Upper lobe of left lung (tissue), 6 donors: ENCODE measurements around the gene BACE2. TPM values are rescaled to one million over a fixed set of nuclear protein-coding genes. Genes with fewer than 3 reads are reported as not detected.

Experiments
- ATAC-seq, 2 donors: fragments of 200-7000 bp; cut with Tn5 transposase; one replicate each; pipeline ENCODE4 v1.9.1; 2022; ENCODE audit warnings: mild to moderate bottlenecking in 2 of 2, moderate library complexity in 2 of 2; ENCODE audit not compliant: low FRiP score in 2 of 2
- DNase-seq, 2 donors: peaks; one replicate each; pipeline ENCODE4 v3.0.0-alpha.2; 2019 to 2020
- H3K27ac ChIP-seq, 4 donors: fragments of 200-600 bp; sonication (generic); one replicate each; pipeline ENCODE4 v1.5.1; 2016 to 2019
- H3K27me3 ChIP-seq, 4 donors: fragments of 200-600 bp; sonication (generic); one replicate each; pipeline ENCODE4 v1.5.1; 2017 to 2019
- H3K36me3 ChIP-seq, 4 donors: fragments of 200-600 bp; sonication (generic); one replicate each; pipeline ENCODE4 v1.5.1; 2016 to 2019
- H3K4me1 ChIP-seq, 4 donors: fragments of 200-600 bp; sonication (generic); one replicate each; pipeline ENCODE4 v1.5.1; 2018 to 2019
- H3K4me3 ChIP-seq, 4 donors: fragments of 200-600 bp; sonication (generic); one replicate each; pipeline ENCODE4 v1.5.1; 2017 to 2019; ENCODE audit warnings: mild to moderate bottlenecking in 2 of 4, moderate library complexity in 1 of 4
- H3K9me3 ChIP-seq, 4 donors: fragments of 200-600 bp; sonication (generic); one replicate each; pipeline ENCODE4 v1.5.1; 2018 to 2019
- EP300 ChIP-seq, 4 donors: sonication (generic); formaldehyde crosslinking; IDR thresholded peaks; one replicate each; pipeline ENCODE4 v1.5.1; 2017; ENCODE audit warnings: antibody characterized with exemption in 4 of 4, control low read depth in 2 of 4
- POLR2A ChIP-seq, 4 donors: fragments of 450-650 bp; IDR thresholded peaks; one replicate each; pipeline ENCODE4 v1.5.1; 2016 to 2017; ENCODE audit warnings: antibody characterized with exemption in 4 of 4, mild to moderate bottlenecking in 2 of 4
- POLR2AphosphoS5 ChIP-seq, 2 donors: sonication (generic); formaldehyde crosslinking; IDR thresholded peaks; one replicate each; pipeline ENCODE4 v1.5.1; 2017; ENCODE audit warnings: antibody characterized with exemption in 2 of 2
- WGBS, 2 donors: methylation state at CpG; one replicate each; pipeline ENCODE4 v1.1.5; 2017 to 2018; 5-methylcytosine and 5-hydroxymethylcytosine counted together
- total RNA-seq, 6 donors: library from RNA; depleted of rRNA in 4 of 6; stranded (reverse); fragments of >200 nt in 4 of 6; gene quantifications; one replicate each; pipeline versions ENCODE4 v1.1.0 to v1.2.1, GENCODE V29; 2016 to 2021
- TF ChIP-seq, protein P1 (sequence below), 6 experiments: fragments of 450-650 bp in 4 of 6; fragments of 200-600 bp in 2 of 6; sonication (generic) in 2 of 6; IDR thresholded peaks; one replicate each; pipeline ENCODE4 v1.5.1; 2016 to 2019; ENCODE audit warnings: antibody characterized with exemption in 6 of 6
- donor health status: DM: no; HTN: no; CAD: no; lungs with moderate emphysema.
- donor health status: DM: no; HTN: yes; CAD: no; lungs with severe emphysema.

The BACE2 gene
- total RNA-seq, 6 donors from 2014 or later, result 15.1 to 43.0 (median 26.3) TPM

DNA sequence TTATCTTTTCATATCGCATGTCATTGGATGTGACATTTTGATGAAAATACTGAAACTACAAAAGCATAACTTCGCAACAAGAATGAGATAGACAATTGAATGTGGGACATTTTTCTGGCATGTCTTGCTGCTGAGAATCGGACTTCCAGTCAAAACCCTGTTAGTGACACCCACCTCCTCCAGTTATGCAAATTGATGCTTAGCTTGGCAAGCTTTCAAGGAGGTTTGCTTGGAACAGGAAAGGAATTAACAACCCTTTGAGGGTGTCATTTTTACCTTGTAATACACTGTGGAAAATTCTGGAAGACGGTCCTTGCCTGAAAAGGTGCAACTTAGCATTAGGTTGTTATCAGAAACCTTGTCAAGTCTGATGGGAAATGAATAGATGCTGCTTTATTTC is 109.9 kb downstream of the BACE2 start:
- no peak for ATAC-seq
- Histone ChIP-seq H3K27me3 (no peaks in the 10 kb centered on the region), H3K4me3 (no peak overlapping the region), H3K4me1 (no peaks in the 10 kb centered on the region), H3K27ac (no peak overlapping the region), H3K36me3 (peaks cover 0 to 16% (median 4%) of the 10 kb centered on the region in 4 donors), H3K9me3 (no peaks in the 10 kb centered on the region)
- no peak for TF ChIP-seq EP300 (IDR thresholded peaks at IDR 0.05)
- TF ChIP-seq POLR2A (IDR thresholded peaks at IDR 0.05), result no peak
- no peak for TF ChIP-seq POLR2AphosphoS5 (IDR thresholded peaks at IDR 0.05)
- TF ChIP-seq, protein P1, sequence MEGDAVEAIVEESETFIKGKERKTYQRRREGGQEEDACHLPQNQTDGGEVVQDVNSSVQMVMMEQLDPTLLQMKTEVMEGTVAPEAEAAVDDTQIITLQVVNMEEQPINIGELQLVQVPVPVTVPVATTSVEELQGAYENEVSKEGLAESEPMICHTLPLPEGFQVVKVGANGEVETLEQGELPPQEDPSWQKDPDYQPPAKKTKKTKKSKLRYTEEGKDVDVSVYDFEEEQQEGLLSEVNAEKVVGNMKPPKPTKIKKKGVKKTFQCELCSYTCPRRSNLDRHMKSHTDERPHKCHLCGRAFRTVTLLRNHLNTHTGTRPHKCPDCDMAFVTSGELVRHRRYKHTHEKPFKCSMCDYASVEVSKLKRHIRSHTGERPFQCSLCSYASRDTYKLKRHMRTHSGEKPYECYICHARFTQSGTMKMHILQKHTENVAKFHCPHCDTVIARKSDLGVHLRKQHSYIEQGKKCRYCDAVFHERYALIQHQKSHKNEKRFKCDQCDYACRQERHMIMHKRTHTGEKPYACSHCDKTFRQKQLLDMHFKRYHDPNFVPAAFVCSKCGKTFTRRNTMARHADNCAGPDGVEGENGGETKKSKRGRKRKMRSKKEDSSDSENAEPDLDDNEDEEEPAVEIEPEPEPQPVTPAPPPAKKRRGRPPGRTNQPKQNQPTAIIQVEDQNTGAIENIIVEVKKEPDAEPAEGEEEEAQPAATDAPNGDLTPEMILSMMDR (IDR thresholded peaks at IDR 0.05), result no peak
- 68 to 69% methylated on average over 4 of the region's 4 CpGs for WGBS, 2 donors
- DNase-seq, result no peak

DNA sequence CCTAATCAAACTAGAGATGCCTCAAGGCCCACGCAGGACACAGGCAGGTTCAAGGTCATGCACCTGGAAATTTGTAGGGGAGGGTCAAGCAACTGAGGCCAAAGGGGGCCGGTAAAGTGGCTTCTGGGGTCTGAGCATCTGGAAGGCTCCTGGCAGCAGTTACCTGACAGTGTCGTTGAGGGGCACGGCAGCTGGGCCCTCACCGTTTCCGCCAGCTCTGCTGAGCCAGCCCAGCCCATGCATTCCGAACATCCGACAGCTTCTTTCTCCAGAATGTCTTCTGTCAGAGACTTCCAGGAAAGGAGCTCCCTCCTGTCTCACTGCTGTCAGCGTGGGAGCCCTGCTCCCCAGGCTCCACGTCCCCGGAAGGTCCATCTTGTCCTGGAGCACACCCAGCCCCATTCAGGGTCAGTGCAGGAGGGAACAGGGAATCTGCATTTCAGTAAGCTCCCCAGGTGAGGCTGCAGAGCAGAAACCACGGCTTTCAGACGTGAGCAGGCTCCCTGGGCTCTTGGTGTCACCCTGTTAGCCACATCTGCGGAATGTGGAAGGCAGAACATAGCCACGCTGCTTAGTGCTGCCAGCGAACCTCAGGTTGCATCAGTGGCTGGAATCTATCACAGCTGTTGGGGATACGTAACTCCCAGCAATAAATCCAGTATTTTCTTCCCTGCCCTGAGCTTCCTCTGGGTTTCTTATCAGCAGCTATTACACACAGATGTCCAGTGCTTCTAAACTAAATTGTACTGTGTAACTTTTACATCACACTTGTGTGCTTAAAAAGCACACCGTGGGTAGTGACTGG is 112.4 kb downstream of the BACE2 start:
- ATAC-seq, result peak; percentile 9 to 70
- DNase-seq, result peak in 1 of 2 donors; percentile 50
- H3K9me3 ChIP-seq, result no peaks in the 10 kb centered on the region
- 57 to 74% methylated on average over 15 to 17 of the region's 18 CpGs for WGBS, 2 donors
- no peaks in the 10 kb centered on the region for H3K27me3 ChIP-seq
- no peak overlapping the region for H3K4me3 ChIP-seq
- H3K27ac ChIP-seq, result no peak overlapping the region
- H3K4me1 ChIP-seq, result no peaks in the 10 kb centered on the region
- H3K36me3 ChIP-seq, result peaks cover 0 to 9% (median 4%) of the 10 kb centered on the region in 4 donors
- TF ChIP-seq POLR2AphosphoS5 (IDR thresholded peaks at IDR 0.05), result no peak
- TF ChIP-seq, protein P1 (IDR thresholded peaks at IDR 0.05), result no peak
- TF ChIP-seq EP300 (IDR thresholded peaks at IDR 0.05), result no peak
- no peak for TF ChIP-seq POLR2A (IDR thresholded peaks at IDR 0.05)

DNA sequence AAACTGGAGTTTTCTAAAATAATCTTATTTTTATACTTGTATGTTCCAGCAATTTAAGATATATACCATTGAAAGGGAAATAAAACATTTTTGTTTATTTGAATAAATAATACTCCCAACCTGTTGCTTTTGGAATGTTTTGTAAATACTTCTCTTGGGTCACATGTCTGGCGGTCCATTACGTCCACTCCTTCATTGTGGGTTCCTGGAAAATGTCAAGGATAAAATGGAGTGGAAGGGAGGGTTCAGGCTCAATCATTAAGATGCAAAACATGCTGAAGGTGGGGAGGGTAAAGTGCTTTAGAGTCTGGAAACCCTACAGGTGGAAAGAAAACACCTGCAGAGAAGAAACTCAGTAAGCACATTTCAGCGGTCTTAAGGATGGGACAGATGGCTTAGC is 114.5 kb downstream of the BACE2 start:
- Histone ChIP-seq H3K9me3 (no peaks in the 10 kb centered on the region), H3K27me3 (no peaks in the 10 kb centered on the region), H3K27ac (no peak overlapping the region), H3K4me1 (no peaks in the 10 kb centered on the region), H3K4me3 (no peak overlapping the region), H3K36me3 (no peaks in the 10 kb centered on the region)
- 60 to 65% methylated on average over 3 of the region's 3 CpGs for WGBS, 2 donors
- TF ChIP-seq POLR2A (IDR thresholded peaks at IDR 0.05) (no peak), POLR2AphosphoS5 (IDR thresholded peaks at IDR 0.05) (no peak), EP300 (IDR thresholded peaks at IDR 0.05) (no peak)
- TF ChIP-seq, protein P1 (IDR thresholded peaks at IDR 0.05), result no peak
- no peak for ATAC-seq
- DNase-seq, result no peak

DNA sequence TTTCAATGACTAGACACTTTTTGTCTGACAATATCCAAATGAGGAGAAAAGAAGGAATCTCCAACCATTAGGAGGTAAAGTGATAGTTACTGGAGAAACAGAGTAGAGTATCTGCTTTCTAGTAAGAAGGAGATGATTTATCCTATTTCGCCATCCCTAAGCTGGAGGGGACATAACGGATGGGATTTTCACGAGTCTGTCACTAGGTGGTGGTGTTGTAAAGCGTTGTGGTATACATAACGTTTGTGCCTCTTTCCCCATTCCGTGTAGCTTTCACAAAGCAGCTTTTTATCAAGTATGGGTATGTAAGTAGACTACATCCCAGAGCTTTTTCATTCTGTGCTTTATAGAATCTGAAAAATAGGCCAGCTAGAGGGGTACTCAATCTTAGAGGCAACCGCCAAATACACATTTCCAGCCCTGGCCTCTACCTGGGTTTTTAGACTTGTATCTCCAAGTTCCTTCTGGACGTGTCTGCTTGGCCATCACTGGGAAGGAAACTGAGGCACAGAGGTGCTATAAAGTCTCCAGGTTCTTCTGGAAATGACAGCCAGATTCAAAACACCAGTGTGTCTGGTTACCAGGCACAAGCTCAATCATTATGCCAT is 115.4 kb downstream of the BACE2 start:
- no peaks in the 10 kb centered on the region for H3K36me3 ChIP-seq
- TF ChIP-seq, protein P1 (IDR thresholded peaks at IDR 0.05), result peak; percentile 53 to 86 (median 76)
- TF ChIP-seq EP300 (IDR thresholded peaks at IDR 0.05), result no peak
- H3K9me3 ChIP-seq, result no peaks in the 10 kb centered on the region
- H3K27ac ChIP-seq, result no peak overlapping the region
- no peak overlapping the region for H3K4me3 ChIP-seq
- WGBS, 2 donors, result 15 to 21% methylated on average over 8 of the region's 8 CpGs
- peak; percentile 92 to 93 for ATAC-seq
- DNase-seq, result peak in 1 of 2 donors; percentile 46
- no peaks in the 10 kb centered on the region for H3K4me1 ChIP-seq
- H3K27me3 ChIP-seq, result no peaks in the 10 kb centered on the region
